Measurements from ENCODE around the gene TCN1.

DNA sequence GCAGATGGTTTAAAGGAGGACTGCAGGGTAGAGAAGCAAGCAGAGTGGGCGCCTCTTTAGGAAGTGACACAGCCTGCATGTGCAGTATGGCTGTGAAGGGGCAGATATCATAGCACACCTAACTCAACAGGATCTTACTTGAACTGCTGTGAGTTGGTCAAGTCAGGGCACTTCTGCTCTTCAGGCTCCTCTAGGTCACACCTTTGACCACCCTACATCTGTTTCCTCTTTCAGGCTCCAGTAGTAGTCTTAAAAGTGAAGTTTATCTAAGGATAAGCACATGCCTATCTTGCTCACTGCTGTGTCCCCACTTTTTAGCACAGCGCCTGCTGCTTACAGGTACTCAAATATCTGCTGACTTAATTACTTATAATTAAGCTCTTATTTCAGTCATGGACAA, 62.2 kb downstream of the TCN1 start:
- TF ChIP-seq POLR2AphosphoS5 (IDR thresholded peaks at IDR 0.05) (no peak), POLR2A (IDR thresholded peaks at IDR 0.05) (no peak)

All from prostate gland (tissue), 1 donor.